ENCODE data around the gene ZFPM1. TPM values are rescaled to one million over a fixed set of nuclear protein-coding genes. Genes with fewer than 3 reads are reported as not detected.

The ZFPM1 gene
- total and polyA plus RNA-seq, 2 experiments from 2014 or later = 0.53 to 2.2 TPM

GRCh38 chr16:88497561-88498462 lies 44.7 kb downstream of the ZFPM1 start:
- Histone ChIP-seq H3K36me3 (ENCODE audit: insufficient read depth) (no peaks in the 10 kb centered on the region), H3K27me3 (ENCODE audit: insufficient read depth) (no peaks in the 10 kb centered on the region), H4K20me1 (replicated peaks; ENCODE audit: insufficient read depth) (no peaks in the 10 kb centered on the region), H3K27ac (ENCODE audit: low read depth) (no peak overlapping the region), H2AFZ (no peak overlapping the region), H3K79me2 (replicated peaks; ENCODE audit: insufficient read depth) (no peaks in the 10 kb centered on the region), H3F3A (replicated peaks; ENCODE audit: low read depth) (no peaks in the 10 kb centered on the region), H3K9me2 (ENCODE audit: insufficient read depth) (no peaks in the 10 kb centered on the region), H3K4me3 (no peak overlapping the region), H3K4me2 (no peak overlapping the region), H3K4me1 (ENCODE audit: insufficient read depth) (no peaks in the 10 kb centered on the region)
- Mint-ChIP-seq H3K4me1 (no peaks in the 10 kb centered on the region), H3K27ac (no peak overlapping the region), H3K36me3 (ENCODE audit: low read depth) (no peaks in the 10 kb centered on the region), H3K4me3 (no peak overlapping the region), H3K27me3 (ENCODE audit: insufficient read depth, low read depth, poor library complexity) (peaks cover 4% of the 10 kb centered on the region), H3K9me3 (no peaks in the 10 kb centered on the region)
- no peak for DNase-seq (ENCODE audit: low spot score)
- no peak for ATAC-seq
- TF ChIP-seq ETS1 (IDR thresholded peaks at IDR 0.05) = no peak
- TF ChIP-seq ZNF331 (CRISPR knock-in tag; IDR thresholded peaks at IDR 0.05; ENCODE audit: low read depth) = no peak
- no peak for TF ChIP-seq EZH2 (IDR thresholded peaks at IDR 0.05; ENCODE audit: low read depth, unreplicated experiment)
- no peak for TF ChIP-seq CREB1 (CRISPR knock-in tag; IDR thresholded peaks at IDR 0.05; ENCODE audit: low read depth)
- no peak for TF ChIP-seq JUNB (IDR thresholded peaks at IDR 0.05; ENCODE audit: unreplicated experiment)
- no peak for TF ChIP-seq EZH2phosphoT487 (IDR thresholded peaks at IDR 0.05; ENCODE audit: unreplicated experiment)
- TF ChIP-seq ZNF462 (CRISPR knock-in tag; IDR thresholded peaks at IDR 0.05) = no peak
- TF ChIP-seq POLR2AphosphoS5 (IDR thresholded peaks at IDR 0.05; ENCODE audit: low read depth) = no peak
- TF ChIP-seq REST (IDR thresholded peaks at IDR 0.05; ENCODE audit: unreplicated experiment) = no peak
- no peak for TF ChIP-seq CTCF (conservative IDR thresholded peaks at IDR 0.05; ENCODE audit: low read depth in 2 of 2)

Data from GM23338 (cell line).